ENCODE measurements around the gene SPRR2D. TPM values are rescaled to one million over a fixed set of nuclear protein-coding genes. Genes with fewer than 3 reads are reported as not detected.

SPRR2D gene
- total RNA-seq, 1 donor from 2014 or later: not detected

DNA sequence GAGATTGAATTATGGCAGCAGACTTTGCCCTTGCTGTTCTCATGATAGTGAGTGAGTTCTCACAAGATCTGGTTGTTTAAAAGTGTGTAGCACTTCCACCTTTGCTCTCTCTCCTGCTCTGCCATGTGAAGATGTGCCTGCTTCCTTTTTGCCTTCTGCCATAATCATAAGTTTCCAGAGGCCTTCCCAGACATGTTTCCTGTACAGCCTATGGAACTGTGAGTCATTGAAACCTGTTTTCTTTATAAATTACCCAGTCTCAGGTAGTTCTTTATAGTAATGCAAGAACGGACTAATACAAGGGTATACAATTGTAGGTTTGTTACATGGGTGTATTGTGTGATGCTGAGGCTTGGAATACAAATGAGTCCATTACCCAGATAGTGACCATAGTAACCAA is 5.7 kb downstream of the SPRR2D start:
- Mint-ChIP-seq H3K4me3 (no peak overlapping the region), H3K27me3 (ENCODE audit: low read depth) (peaks cover 16% of the 10 kb centered on the region), H3K27ac (ENCODE audit: unreplicated experiment) (no peak overlapping the region), H3K4me1 (no peaks in the 10 kb centered on the region), H3K9me3 (no peaks in the 10 kb centered on the region), H3K36me3 (ENCODE audit: low read depth) (no peaks in the 10 kb centered on the region)
- DNase-seq (ENCODE audit: low read depth, low spot score): no peak
- TF ChIP-seq, protein P1, sequence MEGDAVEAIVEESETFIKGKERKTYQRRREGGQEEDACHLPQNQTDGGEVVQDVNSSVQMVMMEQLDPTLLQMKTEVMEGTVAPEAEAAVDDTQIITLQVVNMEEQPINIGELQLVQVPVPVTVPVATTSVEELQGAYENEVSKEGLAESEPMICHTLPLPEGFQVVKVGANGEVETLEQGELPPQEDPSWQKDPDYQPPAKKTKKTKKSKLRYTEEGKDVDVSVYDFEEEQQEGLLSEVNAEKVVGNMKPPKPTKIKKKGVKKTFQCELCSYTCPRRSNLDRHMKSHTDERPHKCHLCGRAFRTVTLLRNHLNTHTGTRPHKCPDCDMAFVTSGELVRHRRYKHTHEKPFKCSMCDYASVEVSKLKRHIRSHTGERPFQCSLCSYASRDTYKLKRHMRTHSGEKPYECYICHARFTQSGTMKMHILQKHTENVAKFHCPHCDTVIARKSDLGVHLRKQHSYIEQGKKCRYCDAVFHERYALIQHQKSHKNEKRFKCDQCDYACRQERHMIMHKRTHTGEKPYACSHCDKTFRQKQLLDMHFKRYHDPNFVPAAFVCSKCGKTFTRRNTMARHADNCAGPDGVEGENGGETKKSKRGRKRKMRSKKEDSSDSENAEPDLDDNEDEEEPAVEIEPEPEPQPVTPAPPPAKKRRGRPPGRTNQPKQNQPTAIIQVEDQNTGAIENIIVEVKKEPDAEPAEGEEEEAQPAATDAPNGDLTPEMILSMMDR (conservative IDR thresholded peaks at IDR 0.05): no peak

DNA sequence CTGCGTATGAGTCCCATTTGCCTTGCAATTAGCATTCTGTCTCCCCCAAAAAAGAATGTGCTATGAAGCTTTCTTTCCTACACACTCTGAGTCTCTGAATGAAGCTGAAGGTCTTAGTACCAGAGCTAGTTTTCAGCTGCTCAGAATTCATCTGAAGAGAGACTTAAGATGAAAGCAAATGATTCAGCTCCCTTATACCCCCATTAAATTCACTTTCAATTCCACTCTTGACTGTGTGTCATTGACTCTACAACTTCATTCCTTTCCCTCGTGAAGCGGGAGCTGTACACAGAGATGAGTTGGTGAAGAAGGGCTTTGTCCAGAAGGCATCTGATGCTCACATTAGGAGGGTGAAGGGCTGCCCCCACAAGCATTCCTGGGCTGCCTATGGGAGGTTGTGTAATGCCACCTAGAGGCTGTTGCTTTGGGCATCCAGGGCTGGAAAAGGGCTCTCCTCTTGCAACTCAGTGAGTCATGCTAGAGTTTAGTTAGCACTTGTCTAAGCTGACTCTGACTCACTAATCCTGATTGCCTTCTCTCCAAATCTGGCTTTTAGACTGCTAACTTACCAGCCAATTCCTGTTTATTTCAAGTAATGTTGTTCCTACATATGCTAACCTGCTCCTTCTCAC is 8.1 kb downstream of the SPRR2D start:
- no peak for DNase-seq (ENCODE audit: low read depth, low spot score)
- H3K27ac Mint-ChIP-seq (ENCODE audit: unreplicated experiment): no peak overlapping the region

DNA sequence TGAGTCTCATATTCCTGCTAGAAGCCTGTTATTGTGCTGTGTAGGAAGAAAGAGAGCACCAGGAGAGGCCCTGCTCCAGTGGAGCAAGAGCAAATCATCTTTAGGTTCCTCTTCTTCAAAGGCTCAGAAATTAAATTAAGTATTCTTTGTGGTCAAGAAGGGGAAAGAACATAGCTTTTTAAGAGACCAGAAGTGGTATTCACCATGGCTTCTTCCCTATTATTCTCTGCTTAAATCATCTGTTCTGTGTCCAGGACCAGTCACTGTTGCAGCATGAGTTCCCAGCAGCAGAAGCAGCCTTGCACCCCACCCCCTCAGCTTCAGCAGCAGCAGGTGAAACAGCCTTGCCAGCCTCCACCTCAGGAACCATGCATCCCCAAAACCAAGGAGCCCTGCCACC is 8.8 kb downstream of the SPRR2D start:
- TF ChIP-seq, protein P1 (conservative IDR thresholded peaks at IDR 0.05): no peak
- no peaks in the 10 kb centered on the region for H3K4me1 Mint-ChIP-seq
- DNase-seq (ENCODE audit: low read depth, low spot score): no peak
- H3K27ac Mint-ChIP-seq (ENCODE audit: unreplicated experiment): no peak overlapping the region
- H3K27me3 Mint-ChIP-seq (ENCODE audit: low read depth): peaks cover 11% of the 10 kb centered on the region
- H3K9me3 Mint-ChIP-seq: peaks cover 5% of the 10 kb centered on the region
- no peaks in the 10 kb centered on the region for H3K36me3 Mint-ChIP-seq (ENCODE audit: low read depth)
- no peak overlapping the region for H3K4me3 Mint-ChIP-seq

More for the DNA sequence above, 8.1 kb downstream of the SPRR2D start:
- Mint-ChIP-seq H3K9me3 (peaks cover 5% of the 10 kb centered on the region), H3K36me3 (ENCODE audit: low read depth) (no peaks in the 10 kb centered on the region), H3K4me1 (no peaks in the 10 kb centered on the region), H3K4me3 (no peak overlapping the region), H3K27me3 (ENCODE audit: low read depth) (peaks cover 16% of the 10 kb centered on the region)
- TF ChIP-seq, protein P1 (conservative IDR thresholded peaks at IDR 0.05): peak; percentile 26

DNA sequence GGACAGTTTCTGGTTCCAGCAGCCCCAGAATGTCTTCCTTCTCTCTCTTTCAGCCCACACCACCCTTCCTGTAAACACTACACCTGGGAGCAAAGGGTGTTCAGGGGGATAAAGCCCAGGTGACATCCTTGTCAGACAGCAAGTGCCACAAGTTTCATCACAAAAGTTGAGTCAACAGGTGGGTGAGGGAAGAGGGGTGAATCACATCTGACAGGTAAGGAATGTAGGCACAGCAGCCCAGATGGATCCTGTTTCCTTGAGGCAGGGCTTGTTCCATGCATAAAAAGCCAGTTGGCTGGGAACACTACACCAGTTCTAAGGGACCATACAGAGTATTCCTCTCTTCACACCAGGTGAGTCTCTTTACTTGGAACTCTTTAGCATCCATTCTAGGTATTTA is 10.0 kb downstream of the SPRR2D start, which contains the start of gene SPRR1B:
Gene SPRR1B (plus strand): TSS at position 309 of the 400 bp plus-strand sequence. CDS start 1,143 bp downstream, outside the sequence.
- TF ChIP-seq, protein P1 (conservative IDR thresholded peaks at IDR 0.05): no peak
- H3K27me3 Mint-ChIP-seq (ENCODE audit: low read depth): peaks cover 7% of the 10 kb centered on the region
- no peak for DNase-seq (ENCODE audit: low read depth, low spot score)
- H3K27ac Mint-ChIP-seq (ENCODE audit: unreplicated experiment): no peak within 1 kb of the TSS
- no peaks in the 10 kb centered on the region for H3K4me1 Mint-ChIP-seq
- no peak within 1 kb of the TSS for H3K4me3 Mint-ChIP-seq
- no peaks in the 10 kb centered on the region for H3K36me3 Mint-ChIP-seq (ENCODE audit: low read depth)
- peaks cover 5% of the 10 kb centered on the region for H3K9me3 Mint-ChIP-seq

DNA sequence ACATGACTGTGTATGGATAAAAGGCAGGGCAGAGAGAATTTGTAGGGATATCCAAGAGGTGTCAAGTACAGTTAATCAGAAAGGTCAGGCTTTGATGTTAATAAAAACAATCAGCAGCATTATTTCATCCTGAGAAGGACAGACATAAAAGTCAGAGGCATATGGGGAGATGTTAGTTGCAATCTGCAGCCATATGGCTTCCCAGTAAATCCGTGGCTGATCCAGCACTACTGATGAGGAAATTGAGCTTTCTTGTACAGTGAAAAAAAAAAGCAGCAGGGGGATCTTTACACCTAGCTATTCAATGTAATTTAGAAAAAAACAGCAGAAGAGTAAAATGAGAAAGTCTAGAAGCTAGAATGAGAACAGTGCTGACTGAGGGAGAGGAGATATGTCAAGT is 12.2 kb downstream of the SPRR2D start:
- Mint-ChIP-seq H3K9me3 (peaks cover 5% of the 10 kb centered on the region), H3K4me3 (no peak overlapping the region)
- TF ChIP-seq, protein P1 (conservative IDR thresholded peaks at IDR 0.05): no peak

More for the DNA sequence above, 12.2 kb downstream of the SPRR2D start:
- Mint-ChIP-seq H3K27me3 (ENCODE audit: low read depth) (peaks cover 5% of the 10 kb centered on the region), H3K36me3 (ENCODE audit: low read depth) (no peaks in the 10 kb centered on the region), H3K27ac (ENCODE audit: unreplicated experiment) (no peak overlapping the region), H3K4me1 (no peaks in the 10 kb centered on the region)
- DNase-seq (ENCODE audit: low read depth, low spot score): no peak
